Measurements from ENCODE around the gene PCA3. TPM values are rescaled to one million over a fixed set of nuclear protein-coding genes. Genes with fewer than 3 reads are reported as not detected.

PCA3 gene
- total and polyA plus RNA-seq, 2 of the 8 experiments (the other 6 are each of a cell fraction or from before 2014, with no cell fraction given): not detected

- Histone ChIP-seq H4K91ac (replicated peaks; ENCODE audit: insufficient read length, low read length) (no peak overlapping the region), H3K79me1 (ENCODE audit: low read depth, low read length) (no peaks in the 10 kb centered on the region), H3K56ac (replicated peaks; ENCODE audit: insufficient read length, low read depth, low read length) (no peak overlapping the region), H2BK120ac (replicated peaks; ENCODE audit: low read depth, low read length) (no peak overlapping the region), H2BK12ac (ENCODE audit: low read depth, low read length) (peak overlapping the region; percentile 63), H3K14ac (ENCODE audit: insufficient read length) (no peak overlapping the region), H3K27ac (ENCODE audit: low read depth, low read length) (no peak overlapping the region), H3K9me3 (ENCODE audit: insufficient read depth in 2 of 2, low read depth in 1 of 2, low read length in 1 of 2) (no peaks in the 10 kb centered on the region), H3K4me1 (replicated peaks in 1 of 4; ENCODE audit: control insufficient read depth in 3 of 4, insufficient read depth in 4 of 4, low read length in 3 of 4) (peaks cover 0 to 5% (median 2%) of the 10 kb centered on the region in 4 experiments; a peak in 4 of 7 replicates), H2AFZ (ENCODE audit: low read length) (no peak overlapping the region), H2BK20ac (ENCODE audit: low read length) (no peak overlapping the region; the same call in 1 of the 2 replicates), H2BK15ac (ENCODE audit: low read length) (no peak overlapping the region), H2AK5ac (ENCODE audit: low read depth, low read length) (no peak overlapping the region; the same call in 1 of the 2 replicates), H4K8ac (ENCODE audit: extremely low read depth, insufficient read depth, low read length) (no peak overlapping the region), H3K9ac (replicated peaks in 1 of 4; ENCODE audit: extremely low read depth in 1 of 4, low read depth in 3 of 4, low read length in 3 of 4) (no peak overlapping the region), H3K36me3 (ENCODE audit: control insufficient read depth in 2 of 4, insufficient read depth in 4 of 4, low read length in 3 of 4) (no peaks in the 10 kb centered on the region), H3K27me3 (replicated peaks in 1 of 4; ENCODE audit: control insufficient read depth in 3 of 4, extremely low read depth in 1 of 4, insufficient read depth in 3 of 4, low read length in 3 of 4) (no peaks in the 10 kb centered on the region), H3K4me2 (ENCODE audit: insufficient read depth in 1 of 2, low read depth in 2 of 2, low read length in 2 of 2) (0 out of 4 replicates have a peak overlapping the region, but pooled peaks of 1 of the 2 experiments have one; percentile 23), H3K4ac (replicated peaks; ENCODE audit: insufficient read length, low read depth, low read length) (no peak overlapping the region), H3K18ac (ENCODE audit: extremely low read depth, low read length) (no peak overlapping the region), H3K23me2 (ENCODE audit: low read depth, low read length) (no peaks in the 10 kb centered on the region), H2BK5ac (ENCODE audit: low read depth, low read length) (no peak overlapping the region), H3K23ac (ENCODE audit: insufficient read length) (no peak overlapping the region), H4K5ac (ENCODE audit: insufficient read length, low read depth, low read length) (no peak overlapping the region), H3K4me3 (ENCODE audit: extremely low read depth in 1 of 4, insufficient read depth in 2 of 4, low read depth in 3 of 4, low read length in 4 of 4) (no peak overlapping the region), H3K79me2 (ENCODE audit: control insufficient read depth in 1 of 2, insufficient read depth in 2 of 2, low read length in 2 of 2) (no peaks in the 10 kb centered on the region), H4K20me1 (replicated peaks in 1 of 2; ENCODE audit: control insufficient read depth in 1 of 2, insufficient read depth in 2 of 2, low read length in 2 of 2) (no peaks in the 10 kb centered on the region)
- TF ChIP-seq MAFK (IDR thresholded peaks at IDR 0.05; ENCODE audit: low read depth, low read length): no peak
- no peak for TF ChIP-seq SUZ12 (IDR thresholded peaks at IDR 0.05; ENCODE audit: low read length)
- no peak for TF ChIP-seq TAF1 (IDR thresholded peaks at IDR 0.05; ENCODE audit: low read depth, low read length)
- no peak for TF ChIP-seq BRCA1 (IDR thresholded peaks at IDR 0.05; ENCODE audit: low read depth, low read length)
- TF ChIP-seq CEBPB (IDR thresholded peaks at IDR 0.05; ENCODE audit: low read depth, low read length): no peak
- TF ChIP-seq PHF8 (conservative IDR thresholded peaks at IDR 0.05; ENCODE audit: low read depth, low read length): no peak
- DNase-seq (ENCODE audit: low read depth in 1 of 2, low spot score in 2 of 2) (no peak), FAIRE-seq (no peak)
- 86% methylated on average over 7 of the region's 7 CpGs; no CpG with 5 or more reads in 1 of the 2 experiments for WGBS, 2 experiments (ENCODE audit: extremely low coverage in 1 of 2, insufficient coverage in 1 of 2, insufficient read length in 1 of 2, insufficient replicate concordance in 2 of 2, low coverage in 1 of 2, low lambda C conversion rate in 2 of 2, missing lambda C conversion rate in 1 of 2)
- CTCF ChIA-PET (ENCODE audit: partially characterized antibody): interaction anchor here (1.0 kb wide), 1 partner anchor 193 kb away, joined by 4 read pairs; no protein-coding TSS in a partner anchor
- POLR2A ChIA-PET (ENCODE audit: partially characterized antibody): no interaction called here
These were observed 39.5 kb downstream of the PCA3 start for GRCh38 chr9:76803762-76804161.

All from H1 (cell line).